NT2/D1 (cell line): Measurements from ENCODE around the gene USP31.

Source experiments
- SUZ12 ChIP-seq: IDR thresholded peaks from 2 replicates; pipeline ENCODE4 v1.6.1; 2011; ENCODE audit not compliant: insufficient read length, insufficient read depth; ENCODE audit errors: extremely low read depth
- YY1 ChIP-seq: IDR thresholded peaks from 2 replicates; pipeline ENCODE4 v1.6.1; 2011; ENCODE audit not compliant: insufficient read length, insufficient read depth

DNA sequence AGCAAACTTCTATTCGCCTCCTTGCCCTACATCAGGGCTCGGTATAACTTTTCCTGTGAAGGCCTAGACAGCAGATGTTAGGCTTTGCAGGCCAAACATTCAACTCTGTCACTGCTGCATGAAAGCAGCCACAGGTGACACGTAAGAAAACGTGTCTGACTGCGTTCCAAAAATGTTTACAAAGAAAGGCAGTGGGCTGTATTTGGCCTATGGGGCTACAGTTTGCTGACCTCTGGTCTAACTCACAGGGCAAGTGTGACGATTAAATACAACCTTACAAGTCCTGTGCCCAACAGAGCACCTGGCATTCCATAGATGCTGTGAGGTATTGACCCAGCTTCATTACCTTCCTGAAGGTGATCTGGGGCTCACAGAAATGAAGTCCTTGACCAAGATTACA is 79.4 kb downstream of the USP31 start:
- no peak for TF ChIP-seq YY1
- TF ChIP-seq SUZ12: no peak
